HUES48 (cell line): ENCODE measurements around the gene COL8A1.

Source experiments
- H3K27ac ChIP-seq: one replicate; pipeline ENCODE4 v1.7.0; 2013; ENCODE audit warnings: low read depth, low read length, inconsistent platforms
- H3K27me3 ChIP-seq: 2 replicates; pipeline ENCODE4 v1.6.1; 2013; ENCODE audit warnings: mild to moderate bottlenecking, low read length; ENCODE audit not compliant: control insufficient read depth, insufficient read depth
- H3K36me3 ChIP-seq: 2 replicates; pipeline ENCODE4 v1.6.1; 2013; ENCODE audit warnings: low read length; ENCODE audit not compliant: control insufficient read depth, insufficient read depth
- H3K4me1 ChIP-seq: 2 replicates; pipeline ENCODE4 v1.6.1; 2013; ENCODE audit warnings: mild to moderate bottlenecking, low read length; ENCODE audit not compliant: control insufficient read depth, insufficient read depth
- H3K4me3 ChIP-seq: 2 replicates; pipeline ENCODE4 v1.5.1; 2013; ENCODE audit warnings: mild to moderate bottlenecking, low read depth, low read length
- H3K9ac ChIP-seq: 2 replicates; pipeline ENCODE4 v1.6.1; 2013; ENCODE audit warnings: mild to moderate bottlenecking, low read depth, low read length, moderate library complexity
- H3K9me3 ChIP-seq: 2 replicates; pipeline ENCODE4 v1.6.1; 2013; ENCODE audit warnings: low read length; ENCODE audit not compliant: control insufficient read depth, insufficient read depth

Gene COL8A1

GRCh38 chr3:99651531-99651930 lies 13.1 kb downstream of the COL8A1 start:
- H3K9me3 ChIP-seq: no peaks in the 10 kb centered on the region
- H3K4me1 ChIP-seq: peaks cover 2% of the 10 kb centered on the region; the same call in 1 of the 2 replicates
- no peak overlapping the region for H3K9ac ChIP-seq
- H3K27ac ChIP-seq: no peak overlapping the region
- H3K27me3 ChIP-seq: no peaks in the 10 kb centered on the region
- no peaks in the 10 kb centered on the region for H3K36me3 ChIP-seq
- no peak overlapping the region for H3K4me3 ChIP-seq

- Histone ChIP-seq H3K4me1 (0 out of 2 replicates have a peak, but pooled peaks cover 8% of the 10 kb centered on the region), H3K9ac (no peak overlapping the region), H3K4me3 (no peak overlapping the region), H3K27me3 (no peaks in the 10 kb centered on the region), H3K36me3 (no peaks in the 10 kb centered on the region), H3K9me3 (no peaks in the 10 kb centered on the region), H3K27ac (no peak overlapping the region)
These were observed 18.2 kb downstream of the COL8A1 start for GRCh38 chr3:99656624-99657023.

- Histone ChIP-seq H3K4me1 (0 out of 2 replicates have a peak, but pooled peaks cover 8% of the 10 kb centered on the region), H3K4me3 (no peak overlapping the region), H3K36me3 (no peaks in the 10 kb centered on the region), H3K27ac (no peak overlapping the region), H3K9ac (no peak overlapping the region), H3K27me3 (no peaks in the 10 kb centered on the region), H3K9me3 (no peaks in the 10 kb centered on the region)
These were observed 19.9 kb downstream of the COL8A1 start for GRCh38 chr3:99658274-99658673.

GRCh38 chr3:99659032-99659431 lies 20.6 kb downstream of the COL8A1 start:
- H3K4me1 ChIP-seq: peaks cover 15% of the 10 kb centered on the region
- no peaks in the 10 kb centered on the region for H3K9me3 ChIP-seq
- no peaks in the 10 kb centered on the region for H3K27me3 ChIP-seq
- H3K27ac ChIP-seq: no peak overlapping the region
- H3K36me3 ChIP-seq: no peaks in the 10 kb centered on the region
- no peak overlapping the region for H3K9ac ChIP-seq
- H3K4me3 ChIP-seq: no peak overlapping the region

- H3K9me3 ChIP-seq: no peaks in the 10 kb centered on the region
- H3K36me3 ChIP-seq: no peaks in the 10 kb centered on the region
- no peak overlapping the region for H3K4me3 ChIP-seq
- H3K27ac ChIP-seq: no peak overlapping the region
- no peaks in the 10 kb centered on the region for H3K27me3 ChIP-seq
- no peak overlapping the region for H3K9ac ChIP-seq
- H3K4me1 ChIP-seq: peaks cover 17% of the 10 kb centered on the region
These were observed 21.6 kb downstream of the COL8A1 start for GRCh38 chr3:99659951-99660350.

GRCh38 chr3:99662838-99663570 lies 24.6 kb downstream of the COL8A1 start:
- Histone ChIP-seq H3K4me1 (peaks cover 15% of the 10 kb centered on the region), H3K27me3 (no peaks in the 10 kb centered on the region), H3K27ac (no peak overlapping the region), H3K9ac (no peak overlapping the region), H3K4me3 (no peak overlapping the region), H3K36me3 (no peaks in the 10 kb centered on the region), H3K9me3 (no peaks in the 10 kb centered on the region)

- Histone ChIP-seq H3K27ac (no peak overlapping the region), H3K9ac (no peak overlapping the region), H3K9me3 (no peaks in the 10 kb centered on the region), H3K36me3 (no peaks in the 10 kb centered on the region), H3K4me3 (no peak overlapping the region), H3K27me3 (no peaks in the 10 kb centered on the region), H3K4me1 (peaks cover 14% of the 10 kb centered on the region)
These were observed 25.6 kb downstream of the COL8A1 start for GRCh38 chr3:99663977-99664376.

GRCh38 chr3:99665017-99665416 lies 26.6 kb downstream of the COL8A1 start:
- Histone ChIP-seq H3K9me3 (no peaks in the 10 kb centered on the region), H3K27ac (no peak overlapping the region), H3K4me3 (no peak overlapping the region), H3K36me3 (no peaks in the 10 kb centered on the region), H3K27me3 (no peaks in the 10 kb centered on the region), H3K9ac (no peak overlapping the region), H3K4me1 (peaks cover 13% of the 10 kb centered on the region)

GRCh38 chr3:99666201-99666600 lies 27.8 kb downstream of the COL8A1 start:
- Histone ChIP-seq H3K36me3 (no peaks in the 10 kb centered on the region), H3K27ac (no peak overlapping the region), H3K9ac (no peak overlapping the region), H3K4me3 (no peak overlapping the region), H3K27me3 (no peaks in the 10 kb centered on the region), H3K4me1 (peaks cover 13% of the 10 kb centered on the region), H3K9me3 (no peaks in the 10 kb centered on the region)

GRCh38 chr3:99668044-99668443 lies 29.6 kb downstream of the COL8A1 start:
- Histone ChIP-seq H3K4me1 (peaks cover 13% of the 10 kb centered on the region), H3K27ac (no peak overlapping the region), H3K9me3 (no peaks in the 10 kb centered on the region), H3K9ac (no peak overlapping the region), H3K4me3 (no peak overlapping the region), H3K36me3 (no peaks in the 10 kb centered on the region), H3K27me3 (no peaks in the 10 kb centered on the region)

- Histone ChIP-seq H3K9ac (no peak overlapping the region), H3K4me3 (no peak overlapping the region), H3K9me3 (no peaks in the 10 kb centered on the region), H3K27me3 (no peaks in the 10 kb centered on the region), H3K4me1 (peaks cover 4% of the 10 kb centered on the region; the same call in 1 of the 2 replicates), H3K36me3 (no peaks in the 10 kb centered on the region), H3K27ac (no peak overlapping the region)
These were observed 31.6 kb downstream of the COL8A1 start for GRCh38 chr3:99669879-99670555.
